A673 (cell line): Measurements from ENCODE around the gene DLL1. TPM values are rescaled to one million over a fixed set of nuclear protein-coding genes. Genes with fewer than 3 reads are reported as not detected.

Source experiments
- BruUV-seq: library from RNA; stranded (reverse); fragments of 400-500 nt; replicated peaks from 2 replicates; lab custom pipeline; 2021; lab: Mats Ljungman, UMichigan
- CTCF ChIA-PET: fragments of 300-600 bp; sonication (Branson Sonifier 250); formaldehyde crosslinking; loops from one replicate; lab custom pipeline; 2022; ENCODE audit warnings: antibody characterized with exemption; lab: Charles Lee
- POLR2A ChIA-PET: fragments of 300-600 bp; sonication (Branson Sonifier 250); formaldehyde crosslinking; loops from one replicate; lab custom pipeline; 2022; ENCODE audit warnings: antibody characterized with exemption; ENCODE audit not compliant: low non-redundant PET; lab: Charles Lee
- DNase-seq: peaks from one replicate; pipeline ENCODE4 v3.0.0-alpha.2; 2015; ENCODE audit warnings: low spot score
- H3K27ac ChIP-seq: fragments of 200-600 bp; sonication (generic); 2 replicates; pipeline ENCODE4 v1.5.1; 2016; ENCODE audit warnings: mixed run types, low read depth, mild to moderate bottlenecking, mixed read lengths, antibody characterized with exemption, low read length; ENCODE audit not compliant: poor library complexity, severe bottlenecking
- H3K27me3 ChIP-seq: fragments of 200-600 bp; sonication (generic); replicated peaks from 2 replicates; pipeline ENCODE4 v1.6.1; 2017; ENCODE audit warnings: mixed run types, low read depth, mild to moderate bottlenecking, mixed read lengths, antibody characterized with exemption, low read length; ENCODE audit not compliant: insufficient read depth, poor library complexity
- H3K36me3 ChIP-seq: fragments of 200-600 bp; sonication (generic); 2 replicates; pipeline ENCODE4 v1.6.1; 2016; ENCODE audit warnings: mixed run types, mild to moderate bottlenecking, mixed read lengths, antibody characterized with exemption, low read length; ENCODE audit not compliant: insufficient read depth, poor library complexity, severe bottlenecking
- H3K4me1 ChIP-seq: fragments of 200-600 bp; sonication (generic); 2 replicates; pipeline ENCODE4 v1.6.1; 2017; ENCODE audit warnings: mixed run types, mild to moderate bottlenecking, mixed read lengths, antibody characterized with exemption, low read length; ENCODE audit not compliant: insufficient read depth, poor library complexity, severe bottlenecking
- H3K4me3 ChIP-seq: fragments of 200-600 bp; sonication (generic); 2 replicates; pipeline ENCODE4 v1.5.1; 2016; ENCODE audit warnings: low read depth, mixed run types, mild to moderate bottlenecking, mixed read lengths, low read length; ENCODE audit not compliant: poor library complexity, severe bottlenecking
- H3K9me3 ChIP-seq: fragments of 200-600 bp; sonication (generic); 2 replicates; pipeline ENCODE4 v1.6.1; 2016; ENCODE audit warnings: mixed run types, low read depth, mild to moderate bottlenecking, mixed read lengths, antibody characterized with exemption, low read length; ENCODE audit not compliant: poor library complexity, severe bottlenecking
- EZH2 ChIP-seq: fragments of 200-600 bp; sonication (generic); IDR thresholded peaks from 2 replicates; pipeline ENCODE4 v1.6.1; 2017; ENCODE audit warnings: borderline replicate concordance, low read depth, mild to moderate bottlenecking, mixed read lengths, antibody characterized with exemption, low read length; ENCODE audit not compliant: poor library complexity, severe bottlenecking
- intact Hi-C: fragments of 100-400 bp; cut with micrococcal nuclease; formaldehyde crosslinking; loops from one replicate; pipeline ENCODE4 v1.10.0; 2022; ENCODE audit not compliant: unreplicated experiment
- microRNA-seq: library from miRNA; unstranded; fragments of <30 nt; microRNA quantifications from one replicate; pipeline ENCODE4 v1.2.0, GENCODE V29; 2021
- total RNA-seq: library from RNA; stranded (reverse); gene quantifications from 2 replicates; pipeline ENCODE4 v1.2.3, GENCODE V29; 2021
- TF ChIP-seq, protein P1 (sequence below): fragments of 300-800, 200-600 bp; sonication (generic); conservative IDR thresholded peaks from 2 replicates; pipeline ENCODE4 v1.5.1; 2017; ENCODE audit warnings: low read depth, mild to moderate bottlenecking, antibody characterized with exemption, low read length, moderate library complexity, mixed read lengths

DLL1 gene
- total RNA-seq, 1 experiment from 2014 or later: 1.2 TPM

DNA sequence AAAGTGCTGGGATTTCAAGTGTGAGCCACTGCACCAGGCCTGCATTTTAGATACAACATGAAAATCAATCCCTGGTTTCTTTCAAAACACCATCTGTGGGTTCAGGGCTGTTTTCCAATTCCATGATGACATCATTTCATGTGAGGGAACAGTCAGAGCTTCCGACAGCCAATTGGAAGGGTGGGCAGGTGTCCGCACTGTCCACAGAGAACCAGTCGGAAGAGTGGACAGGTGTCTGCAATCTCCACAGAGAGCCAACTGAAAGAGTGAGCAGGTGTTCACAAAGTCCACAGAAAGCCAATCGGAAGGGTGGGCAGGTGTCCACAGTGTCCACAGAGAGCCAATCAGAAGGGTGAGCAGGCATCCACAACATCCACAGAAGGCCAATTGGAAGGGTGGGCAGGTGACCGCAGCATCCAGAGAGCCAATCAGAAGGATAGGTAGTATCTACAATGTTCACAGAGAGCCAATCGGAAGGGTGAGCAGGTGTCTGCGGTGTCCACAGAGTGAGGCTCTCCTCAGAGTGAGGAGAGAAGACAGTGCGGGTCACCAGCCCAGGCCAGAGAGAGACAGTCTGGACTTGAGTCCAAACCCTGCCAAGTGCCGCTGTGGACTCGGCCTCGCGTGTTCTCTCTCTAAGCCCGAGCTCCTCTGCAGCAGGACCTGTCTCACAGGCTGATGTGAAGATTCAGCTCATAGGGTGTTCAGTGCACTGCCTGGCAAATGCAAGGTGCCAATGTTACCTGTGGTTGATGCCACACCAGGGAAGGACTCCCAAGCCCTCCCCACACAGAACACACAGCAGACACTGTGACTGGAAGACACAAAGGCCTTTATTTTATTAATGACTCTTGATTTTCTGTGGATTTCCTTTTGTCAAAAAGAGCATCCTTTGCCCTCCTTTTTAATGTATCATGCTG lies 57.3 kb downstream of the DLL1 start:
- POLR2A ChIA-PET: no interaction called here
- intact Hi-C loops: no loop called here
- BruUV-seq: no TSS peak
- Histone ChIP-seq H3K4me1 (no peaks in the 10 kb centered on the region), H3K27ac (no peak overlapping the region), H3K4me3 (no peak overlapping the region), H3K9me3 (no peaks in the 10 kb centered on the region), H3K27me3 (no peaks in the 10 kb centered on the region), H3K36me3 (no peaks in the 10 kb centered on the region)
- CTCF ChIA-PET: no interaction called here
- TF ChIP-seq, protein P1, sequence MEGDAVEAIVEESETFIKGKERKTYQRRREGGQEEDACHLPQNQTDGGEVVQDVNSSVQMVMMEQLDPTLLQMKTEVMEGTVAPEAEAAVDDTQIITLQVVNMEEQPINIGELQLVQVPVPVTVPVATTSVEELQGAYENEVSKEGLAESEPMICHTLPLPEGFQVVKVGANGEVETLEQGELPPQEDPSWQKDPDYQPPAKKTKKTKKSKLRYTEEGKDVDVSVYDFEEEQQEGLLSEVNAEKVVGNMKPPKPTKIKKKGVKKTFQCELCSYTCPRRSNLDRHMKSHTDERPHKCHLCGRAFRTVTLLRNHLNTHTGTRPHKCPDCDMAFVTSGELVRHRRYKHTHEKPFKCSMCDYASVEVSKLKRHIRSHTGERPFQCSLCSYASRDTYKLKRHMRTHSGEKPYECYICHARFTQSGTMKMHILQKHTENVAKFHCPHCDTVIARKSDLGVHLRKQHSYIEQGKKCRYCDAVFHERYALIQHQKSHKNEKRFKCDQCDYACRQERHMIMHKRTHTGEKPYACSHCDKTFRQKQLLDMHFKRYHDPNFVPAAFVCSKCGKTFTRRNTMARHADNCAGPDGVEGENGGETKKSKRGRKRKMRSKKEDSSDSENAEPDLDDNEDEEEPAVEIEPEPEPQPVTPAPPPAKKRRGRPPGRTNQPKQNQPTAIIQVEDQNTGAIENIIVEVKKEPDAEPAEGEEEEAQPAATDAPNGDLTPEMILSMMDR: no peak
- TF ChIP-seq EZH2: no peak
- no peak for DNase-seq

Small RNA genes lying within 50 kb of the gene (microRNA-seq; reads per million reads assigned to microRNA genes)
- 1.3 reads per million for gene MIR4644

Other genes starting within 250 kb of the DLL1 start
- 30.3 and 31.6 TPM in 2 replicates for gene FAM120B, start 15.7 kb upstream of the DLL1 start, total RNA-seq